ENCODE results near the gene FCRL2. TPM values are rescaled to one million over a fixed set of nuclear protein-coding genes. Genes with fewer than 3 reads are reported as not detected.

FCRL2 gene
- total RNA-seq, 3 donors from 2014 or later, result 0.51 to 1.4 (median 1.0) TPM

- peak; percentile 85 for ATAC-seq
Measured at GRCh38 chr1:157806431-157807149, 29.7 kb upstream of the FCRL2 start.

GRCh38 chr1:157803851-157804250, 26.9 kb upstream of the FCRL2 start:
- ATAC-seq (peak; percentile 16), DNase-seq (peak in 1 of 3 donors; percentile 4)
- no peaks in the 10 kb centered on the region for H3K9me3 ChIP-seq
- no peaks in the 10 kb centered on the region for H3K4me1 ChIP-seq (ENCODE audit: low read depth)
- no peaks in the 10 kb centered on the region for H3K36me3 ChIP-seq (ENCODE audit: low read depth)
- H3K4me3 ChIP-seq, result no peak overlapping the region
- intact Hi-C loops (cut with DNase I, micrococcal nuclease), result no loop called here
- no peak for TF ChIP-seq CTCF (IDR thresholded peaks at IDR 0.05)

More at GRCh38 chr1:157806431-157807149, 29.7 kb upstream of the FCRL2 start:
- no peaks in the 10 kb centered on the region for H3K9me3 ChIP-seq
- no peaks in the 10 kb centered on the region for H3K36me3 ChIP-seq (ENCODE audit: low read depth)
- H3K4me3 ChIP-seq, result no peak overlapping the region
- intact Hi-C loops (cut with DNase I, micrococcal nuclease), result no loop called here
- no peaks in the 10 kb centered on the region for H3K4me1 ChIP-seq (ENCODE audit: low read depth)
- no peak for TF ChIP-seq CTCF (IDR thresholded peaks at IDR 0.05)
- peak in 2 of 3 donors; percentile 21 to 66 for DNase-seq

- intact Hi-C loops (cut with DNase I, micrococcal nuclease), result no loop called here
- Histone ChIP-seq H3K36me3 (ENCODE audit: low read depth) (no peaks in the 10 kb centered on the region), H3K4me1 (ENCODE audit: low read depth) (no peaks in the 10 kb centered on the region), H3K4me3 (no peak overlapping the region), H3K9me3 (no peaks in the 10 kb centered on the region)
- no peak for ATAC-seq
- DNase-seq, result no peak
- TF ChIP-seq CTCF (IDR thresholded peaks at IDR 0.05), result no peak
Measured at GRCh38 chr1:157799996-157800395, 23.1 kb upstream of the FCRL2 start.

GRCh38 chr1:157798211-157798610, 21.3 kb upstream of the FCRL2 start:
- Histone ChIP-seq H3K4me1 (ENCODE audit: low read depth) (no peaks in the 10 kb centered on the region), H3K9me3 (peaks cover 5% of the 10 kb centered on the region), H3K36me3 (ENCODE audit: low read depth) (no peaks in the 10 kb centered on the region), H3K4me3 (no peak overlapping the region)
- ATAC-seq (no peak), DNase-seq (no peak)
- TF ChIP-seq CTCF (IDR thresholded peaks at IDR 0.05), result no peak
- intact Hi-C loops (cut with DNase I, micrococcal nuclease), result no loop called here

- no peak for TF ChIP-seq CTCF (IDR thresholded peaks at IDR 0.05)
- no peaks in the 10 kb centered on the region for H3K9me3 ChIP-seq
- intact Hi-C loops (cut with DNase I, micrococcal nuclease), result no loop called here
- no peaks in the 10 kb centered on the region for H3K4me1 ChIP-seq (ENCODE audit: low read depth)
- ATAC-seq, result peak; percentile 26
- DNase-seq, result no peak
- H3K36me3 ChIP-seq (ENCODE audit: low read depth), result no peaks in the 10 kb centered on the region
- H3K4me3 ChIP-seq, result no peak overlapping the region
Measured at GRCh38 chr1:157785248-157785647, 8.3 kb upstream of the FCRL2 start.
